A549 (cell line): ENCODE measurements around the gene SESN3.

Experiments used
- MYC ChIP-seq: IDR thresholded peaks from 2 replicates; pipeline ENCODE4 v1.6.1; 2012; ENCODE audit warnings: mild to moderate bottlenecking, inconsistent platforms, low read length, improper control_type of control experiment, borderline replicate concordance
- RCOR1 ChIP-seq: fragments of 150-350 bp; IDR thresholded peaks from 2 replicates; pipeline ENCODE4 v1.6.1; 2014; ENCODE audit warnings: antibody characterized with exemption, low read length, low read depth
- TF ChIP-seq, protein P1 (sequence below): fragments of >200 bp; sonication (Bioruptor Twin); formaldehyde crosslinking; IDR thresholded peaks from 3 replicates; pipeline ENCODE4 v1.5.1; 2016

DNA sequence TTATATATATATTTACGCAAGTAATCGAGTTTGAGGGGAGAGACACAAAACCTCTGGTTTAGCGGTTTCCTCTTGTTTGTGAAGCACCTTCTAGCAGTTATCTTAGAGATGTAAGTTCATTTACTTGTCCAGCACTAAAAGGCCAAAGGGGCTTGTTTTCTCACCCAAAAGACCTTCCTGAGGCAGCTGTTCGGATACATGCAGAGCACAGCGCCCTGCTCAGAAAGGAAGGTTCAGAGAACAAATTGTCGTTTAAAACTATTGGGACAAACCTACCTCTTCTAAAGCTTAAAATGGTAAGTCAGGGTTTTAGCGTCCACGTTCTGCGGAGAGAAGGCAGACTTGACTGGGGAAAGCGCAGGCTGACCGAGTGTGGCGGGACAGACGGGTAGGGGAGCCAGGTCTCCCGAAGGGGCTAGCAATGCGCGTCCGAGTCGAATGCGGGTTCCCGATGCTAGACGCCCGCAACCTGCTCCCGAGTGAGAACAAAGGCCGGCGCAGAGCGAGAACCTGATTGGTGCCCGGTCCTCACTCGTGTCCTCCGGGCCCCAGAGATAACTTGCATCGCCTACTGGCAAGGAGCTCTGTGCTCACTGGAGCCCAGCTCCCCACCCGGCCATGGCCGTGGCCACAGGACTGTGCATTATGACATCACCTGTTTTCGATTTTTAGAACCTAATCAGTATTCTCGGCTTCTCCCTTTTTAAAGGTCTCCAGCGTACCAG is 1.0 kb upstream of the SESN3 start:
- TF ChIP-seq RCOR1 (no peak), MYC (no peak)
- TF ChIP-seq, protein P1, sequence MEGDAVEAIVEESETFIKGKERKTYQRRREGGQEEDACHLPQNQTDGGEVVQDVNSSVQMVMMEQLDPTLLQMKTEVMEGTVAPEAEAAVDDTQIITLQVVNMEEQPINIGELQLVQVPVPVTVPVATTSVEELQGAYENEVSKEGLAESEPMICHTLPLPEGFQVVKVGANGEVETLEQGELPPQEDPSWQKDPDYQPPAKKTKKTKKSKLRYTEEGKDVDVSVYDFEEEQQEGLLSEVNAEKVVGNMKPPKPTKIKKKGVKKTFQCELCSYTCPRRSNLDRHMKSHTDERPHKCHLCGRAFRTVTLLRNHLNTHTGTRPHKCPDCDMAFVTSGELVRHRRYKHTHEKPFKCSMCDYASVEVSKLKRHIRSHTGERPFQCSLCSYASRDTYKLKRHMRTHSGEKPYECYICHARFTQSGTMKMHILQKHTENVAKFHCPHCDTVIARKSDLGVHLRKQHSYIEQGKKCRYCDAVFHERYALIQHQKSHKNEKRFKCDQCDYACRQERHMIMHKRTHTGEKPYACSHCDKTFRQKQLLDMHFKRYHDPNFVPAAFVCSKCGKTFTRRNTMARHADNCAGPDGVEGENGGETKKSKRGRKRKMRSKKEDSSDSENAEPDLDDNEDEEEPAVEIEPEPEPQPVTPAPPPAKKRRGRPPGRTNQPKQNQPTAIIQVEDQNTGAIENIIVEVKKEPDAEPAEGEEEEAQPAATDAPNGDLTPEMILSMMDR = no peak
